Testis (tissue), 2 donors: Measurements from ENCODE around the gene DDX56.

ENCODE experiments used
- CTCF ChIP-seq, 3 experiments: fragments of 450-650 bp in 2 of 3; fragments of 200-600 bp in 1 of 3; sonication (generic) in 1 of 3; IDR thresholded peaks; one replicate each; pipeline ENCODE4 v1.5.1; 2016 to 2019; ENCODE audit warnings: antibody characterized with exemption in 3 of 3, mild to moderate bottlenecking in 2 of 3, moderate library complexity in 1 of 3
- POLR2A ChIP-seq: fragments of 450-650 bp; IDR thresholded peaks from one replicate; pipeline ENCODE4 v1.6.1; 2017; ENCODE audit warnings: antibody characterized with exemption, mild to moderate bottlenecking, moderate library complexity

GRCh38 chr7:44547536-44548231 lies 26.0 kb downstream of the DDX56 start:
- TF ChIP-seq CTCF (IDR thresholded peaks at IDR 0.05) (no peak), POLR2A (no peak)
